ENCODE results near the gene SLC2A10. TPM values are rescaled to one million over a fixed set of nuclear protein-coding genes. Genes with fewer than 3 reads are reported as not detected.

SLC2A10 gene
- total RNA-seq, 1 experiment from 2014 or later = 4.2 TPM

DNA sequence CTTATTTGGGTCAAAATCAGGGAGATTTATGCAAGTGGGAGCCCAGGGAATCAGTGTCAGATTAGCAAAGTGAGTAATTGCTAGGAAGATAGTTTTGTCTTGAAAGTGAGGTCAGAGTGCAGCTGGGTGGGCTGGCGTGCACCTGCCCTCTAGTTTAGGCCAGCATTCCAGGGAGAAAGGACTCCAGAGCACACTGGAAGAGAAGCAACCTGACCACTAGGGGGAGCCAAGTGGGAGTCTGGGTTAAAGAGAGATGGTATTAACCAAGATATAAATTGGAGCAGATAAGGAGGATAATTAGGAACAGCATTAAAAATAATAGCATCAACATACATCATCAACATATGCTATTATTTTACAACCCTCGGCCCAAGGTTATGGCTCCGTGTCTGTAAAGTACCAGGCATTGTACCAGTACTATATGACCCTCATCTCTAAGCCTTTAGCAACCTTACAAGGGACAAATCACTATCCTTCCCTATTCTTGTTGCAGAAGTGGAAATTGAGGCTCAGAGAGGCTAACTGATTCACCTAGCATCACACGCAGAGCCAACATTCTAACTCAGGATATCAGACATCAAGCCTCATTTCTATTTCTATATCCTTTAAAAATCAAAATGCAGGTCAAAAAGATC, 57.8 kb downstream of the SLC2A10 start:
- Histone ChIP-seq H3K4me3 (ENCODE audit: low read depth, low read length) (no peak overlapping the region), H3K27me3 (replicated peaks; ENCODE audit: control insufficient read depth, insufficient read depth, low read length) (no peaks in the 10 kb centered on the region), H3K4me1 (no peaks in the 10 kb centered on the region), H3K36me3 (ENCODE audit: control insufficient read depth, insufficient read depth, low read length) (no peaks in the 10 kb centered on the region), H3K9me3 (no peaks in the 10 kb centered on the region)
- BruUV-seq (replicated peaks) = no TSS peak
- DNase-seq = peak in 1 of 2 experiments; percentile 74
- Mint-ChIP-seq H3K27me3 (ENCODE audit: insufficient read depth, unreplicated experiment) (peaks cover 13% of the 10 kb centered on the region), H3K36me3 (ENCODE audit: insufficient read depth, unreplicated experiment) (no peaks in the 10 kb centered on the region), H3K9me3 (ENCODE audit: unreplicated experiment) (no peaks in the 10 kb centered on the region), H3K4me1 (ENCODE audit: low read depth, unreplicated experiment) (no peaks in the 10 kb centered on the region), H3K27ac (ENCODE audit: unreplicated experiment) (no peak overlapping the region), H3K4me3 (ENCODE audit: unreplicated experiment) (no peak overlapping the region)
- ChIA-PET POLR2A (no interaction called here), CTCF (interaction anchor here (1.5 kb wide), 1 partner anchor 12 kb away, joined by 3 read pairs; no protein-coding TSS in a partner anchor)
- TF ChIP-seq, protein P1, sequence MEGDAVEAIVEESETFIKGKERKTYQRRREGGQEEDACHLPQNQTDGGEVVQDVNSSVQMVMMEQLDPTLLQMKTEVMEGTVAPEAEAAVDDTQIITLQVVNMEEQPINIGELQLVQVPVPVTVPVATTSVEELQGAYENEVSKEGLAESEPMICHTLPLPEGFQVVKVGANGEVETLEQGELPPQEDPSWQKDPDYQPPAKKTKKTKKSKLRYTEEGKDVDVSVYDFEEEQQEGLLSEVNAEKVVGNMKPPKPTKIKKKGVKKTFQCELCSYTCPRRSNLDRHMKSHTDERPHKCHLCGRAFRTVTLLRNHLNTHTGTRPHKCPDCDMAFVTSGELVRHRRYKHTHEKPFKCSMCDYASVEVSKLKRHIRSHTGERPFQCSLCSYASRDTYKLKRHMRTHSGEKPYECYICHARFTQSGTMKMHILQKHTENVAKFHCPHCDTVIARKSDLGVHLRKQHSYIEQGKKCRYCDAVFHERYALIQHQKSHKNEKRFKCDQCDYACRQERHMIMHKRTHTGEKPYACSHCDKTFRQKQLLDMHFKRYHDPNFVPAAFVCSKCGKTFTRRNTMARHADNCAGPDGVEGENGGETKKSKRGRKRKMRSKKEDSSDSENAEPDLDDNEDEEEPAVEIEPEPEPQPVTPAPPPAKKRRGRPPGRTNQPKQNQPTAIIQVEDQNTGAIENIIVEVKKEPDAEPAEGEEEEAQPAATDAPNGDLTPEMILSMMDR (IDR thresholded peaks at IDR 0.05; ENCODE audit: insufficient read depth in 1 of 2, low read depth in 1 of 2, low read length in 1 of 2, severe bottlenecking in 1 of 2, unreplicated experiment in 1 of 2) = peak; percentile 89 to 93
- intact Hi-C loops (cut with micrococcal nuclease; ENCODE audit: unreplicated experiment) = loop anchor here (10.0 kb wide), 1 partner anchor 128 kb away; the partner anchor contains the start of gene EYA2

DNA sequence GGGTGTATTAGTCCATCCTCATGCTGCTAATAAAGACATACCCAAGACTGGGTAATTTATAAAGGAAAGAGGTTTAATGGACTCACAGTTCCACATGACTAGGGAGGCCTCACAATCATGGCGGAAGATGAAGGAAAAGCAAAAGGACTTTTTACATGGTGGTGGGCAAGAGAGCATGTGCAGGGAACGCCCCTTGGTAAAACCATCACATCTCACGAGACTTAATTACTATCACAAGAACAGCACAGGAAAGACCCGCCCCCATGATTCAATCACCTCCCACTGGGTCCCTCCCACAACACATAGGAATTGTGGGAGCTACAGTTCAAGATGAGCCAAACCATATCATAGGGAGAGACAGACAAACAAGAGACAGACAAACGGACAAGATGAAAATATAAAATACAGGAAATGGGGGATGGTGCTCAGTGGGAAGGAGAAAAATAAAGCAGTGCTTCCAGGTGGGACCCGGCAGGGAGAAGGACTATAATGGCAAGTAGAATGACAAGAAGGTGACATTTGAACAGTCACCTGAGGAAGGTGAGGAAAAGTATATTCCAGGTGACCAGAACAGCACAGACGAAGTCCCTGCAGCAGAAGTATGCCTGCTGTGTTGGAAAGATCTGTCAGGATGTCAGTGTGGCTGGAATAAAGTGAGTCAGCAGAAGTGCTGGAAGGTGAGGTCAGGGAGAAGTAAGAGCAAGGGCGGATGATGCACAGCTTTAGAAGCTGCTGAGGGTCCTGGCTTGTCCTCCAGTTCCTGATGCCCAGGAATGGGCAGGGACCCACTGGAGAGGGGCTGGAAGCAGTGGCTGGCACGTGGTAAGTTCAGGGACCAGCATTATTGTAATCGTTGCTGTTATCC, 61.1 kb downstream of the SLC2A10 start:
- no peak overlapping the region for H3K4me3 ChIP-seq (ENCODE audit: low read depth, low read length)
- no peaks in the 10 kb centered on the region for H3K36me3 ChIP-seq (ENCODE audit: control insufficient read depth, insufficient read depth, low read length)
- ChIA-PET CTCF (interaction anchor here (0.8 kb wide), 1 partner anchor 17 kb away, joined by 6 read pairs; no protein-coding TSS in a partner anchor), POLR2A (no interaction called here)
- no peak overlapping the region for H3K27ac Mint-ChIP-seq (ENCODE audit: unreplicated experiment)
- H3K9me3 Mint-ChIP-seq (ENCODE audit: unreplicated experiment) = peaks cover 4% of the 10 kb centered on the region
- no TSS peak for BruUV-seq (replicated peaks)
- H3K9me3 ChIP-seq = peaks cover 3% of the 10 kb centered on the region; the same call in 1 of the 2 replicates
- peaks cover 20% of the 10 kb centered on the region for H3K27me3 Mint-ChIP-seq (ENCODE audit: insufficient read depth, unreplicated experiment)
- peaks cover 1% of the 10 kb centered on the region; the same call in 1 of the 2 replicates for H3K27me3 ChIP-seq (replicated peaks; ENCODE audit: control insufficient read depth, insufficient read depth, low read length)
- intact Hi-C loops (cut with micrococcal nuclease; ENCODE audit: unreplicated experiment) = no loop called here
- no peaks in the 10 kb centered on the region for H3K4me1 ChIP-seq
- DNase-seq = no peak
- no peaks in the 10 kb centered on the region for H3K4me1 Mint-ChIP-seq (ENCODE audit: low read depth, unreplicated experiment)
- TF ChIP-seq, protein P1 (IDR thresholded peaks at IDR 0.05; ENCODE audit: insufficient read depth in 1 of 2, low read depth in 1 of 2, low read length in 1 of 2, severe bottlenecking in 1 of 2, unreplicated experiment in 1 of 2) = no peak
- H3K36me3 Mint-ChIP-seq (ENCODE audit: insufficient read depth, unreplicated experiment) = no peaks in the 10 kb centered on the region
- H3K4me3 Mint-ChIP-seq (ENCODE audit: unreplicated experiment) = no peak overlapping the region

- Mint-ChIP-seq H3K4me3 (ENCODE audit: unreplicated experiment) (no peak overlapping the region), H3K27ac (ENCODE audit: unreplicated experiment) (no peak overlapping the region), H3K9me3 (ENCODE audit: unreplicated experiment) (peaks cover 10% of the 10 kb centered on the region), H3K27me3 (ENCODE audit: insufficient read depth, unreplicated experiment) (peaks cover 19% of the 10 kb centered on the region), H3K4me1 (ENCODE audit: low read depth, unreplicated experiment) (no peaks in the 10 kb centered on the region), H3K36me3 (ENCODE audit: insufficient read depth, unreplicated experiment) (no peaks in the 10 kb centered on the region)
- ChIA-PET CTCF (interaction anchor here (0.8 to 1.2 kb wide), 2 partner anchors 17 to 19 kb away, joined by 3 to 6 read pairs; no protein-coding TSS in a partner anchor), POLR2A (no interaction called here)
- Histone ChIP-seq H3K9me3 (peaks cover 8% of the 10 kb centered on the region; the same call in 1 of the 2 replicates), H3K4me3 (ENCODE audit: low read depth, low read length) (no peak overlapping the region), H3K27me3 (replicated peaks; ENCODE audit: control insufficient read depth, insufficient read depth, low read length) (peaks cover 1% of the 10 kb centered on the region; the same call in 1 of the 2 replicates), H3K4me1 (no peaks in the 10 kb centered on the region), H3K36me3 (ENCODE audit: control insufficient read depth, insufficient read depth, low read length) (no peaks in the 10 kb centered on the region)
- DNase-seq = no peak
- TF ChIP-seq, protein P1 (IDR thresholded peaks at IDR 0.05; ENCODE audit: insufficient read depth in 1 of 2, low read depth in 1 of 2, low read length in 1 of 2, severe bottlenecking in 1 of 2, unreplicated experiment in 1 of 2) = no peak
- BruUV-seq (replicated peaks) = no TSS peak
- intact Hi-C loops (cut with micrococcal nuclease; ENCODE audit: unreplicated experiment) = no loop called here
Observed at GRCh38 chr20:46771195-46771588, 61.7 kb downstream of the SLC2A10 start.
